ENCODE results near the gene KLHL25. TPM values are rescaled to one million over a fixed set of nuclear protein-coding genes. Genes with fewer than 3 reads are reported as not detected.

KLHL25 gene
- total and polyA plus RNA-seq, 4 donors: 2.3 to 34.2 (median 11.4) TPM

GRCh38 chr15:85780225-85780985 is 14.3 kb downstream of the KLHL25 start:
- H3K4me1 ChIP-seq (ENCODE audit: control insufficient read depth in 4 of 4, insufficient read depth in 4 of 4, low read length in 3 of 4): peaks cover 12 to 41% (median 18%) of the 10 kb centered on the region in 4 donors
- peak overlapping the region; percentile 74 to 87 for H3K27ac ChIP-seq (ENCODE audit: low read depth in 1 of 2, low read length in 2 of 2)
- peak overlapping the region in 1 of 3 donors; percentile 40 for H3K4me3 ChIP-seq (ENCODE audit: low read depth in 1 of 3, low read length in 3 of 3)
- no peaks in the 10 kb centered on the region for H3K36me3 ChIP-seq (ENCODE audit: control insufficient read depth in 4 of 4, insufficient read depth in 3 of 4, low read depth in 1 of 4, low read length in 3 of 4)
- H3K9ac ChIP-seq (ENCODE audit: low read depth in 1 of 2, low read length in 2 of 2): no peak overlapping the region
- no peaks in the 10 kb centered on the region for H3K27me3 ChIP-seq (ENCODE audit: control insufficient read depth in 4 of 4, insufficient read depth in 4 of 4, low read length in 3 of 4)
- no peaks in the 10 kb centered on the region for H3K9me3 ChIP-seq (ENCODE audit: control insufficient read depth in 4 of 4, low read length in 3 of 4)
- no peak for DNase-seq (ENCODE audit: low spot score)
- WGBS: 70% methylated on average over 8 of the region's 8 CpGs
- TF ChIP-seq TAF1 (conservative IDR thresholded peaks at IDR 0.05) (peak; percentile 45), NR2F2 (IDR thresholded peaks at IDR 0.05) (no peak), HNF4A (conservative IDR thresholded peaks at IDR 0.05) (peak in 1 of 2 donors; percentile 5), SP1 (IDR thresholded peaks at IDR 0.05) (no peak), EGR1 (IDR thresholded peaks at IDR 0.05; ENCODE audit: low read depth in 2 of 2) (no peak)

DNA sequence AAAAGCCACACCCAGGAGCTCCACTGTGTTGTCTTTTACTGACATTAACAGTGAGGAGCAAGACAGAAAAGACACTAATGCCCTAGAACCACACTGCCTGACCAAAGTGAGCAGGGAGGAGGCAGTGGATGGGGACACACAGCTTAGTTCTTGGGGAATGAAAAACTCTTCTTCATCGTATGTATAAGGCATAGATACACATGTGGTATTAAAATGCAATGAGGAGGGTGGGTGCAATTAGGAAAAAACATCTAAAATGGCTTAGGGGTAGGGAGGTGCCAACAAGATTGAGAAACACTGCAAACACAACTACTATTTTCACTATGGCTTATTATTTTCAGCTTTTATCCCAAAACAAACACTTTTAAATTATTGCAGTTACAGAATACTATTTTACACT is 15.5 kb downstream of the KLHL25 start:
- TF ChIP-seq SP1 (IDR thresholded peaks at IDR 0.05) (no peak), CTCF (IDR thresholded peaks at IDR 0.05; ENCODE audit: low read depth, low read length, missing input control) (no peak), NR2F2 (IDR thresholded peaks at IDR 0.05) (no peak), MAX (IDR thresholded peaks at IDR 0.05) (no peak), RAD21 (IDR thresholded peaks at IDR 0.05) (no peak), FOXA1 (IDR thresholded peaks at IDR 0.05) (no peak), HNF4G (IDR thresholded peaks at IDR 0.05) (no peak), FOXA2 (IDR thresholded peaks at IDR 0.05) (no peak), YY1 (IDR thresholded peaks at IDR 0.05) (no peak), TAF1 (conservative IDR thresholded peaks at IDR 0.05) (no peak), RXRA (IDR thresholded peaks at IDR 0.05) (no peak), GABPA (IDR thresholded peaks at IDR 0.05 in 1 of 2, conservative IDR thresholded peaks at IDR 0.05 in 1 of 2) (no peak)
- TF ChIP-seq, protein P1, sequence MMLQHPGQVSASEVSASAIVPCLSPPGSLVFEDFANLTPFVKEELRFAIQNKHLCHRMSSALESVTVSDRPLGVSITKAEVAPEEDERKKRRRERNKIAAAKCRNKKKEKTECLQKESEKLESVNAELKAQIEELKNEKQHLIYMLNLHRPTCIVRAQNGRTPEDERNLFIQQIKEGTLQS (IDR thresholded peaks at IDR 0.05): no peak
- TF ChIP-seq, protein P2, sequence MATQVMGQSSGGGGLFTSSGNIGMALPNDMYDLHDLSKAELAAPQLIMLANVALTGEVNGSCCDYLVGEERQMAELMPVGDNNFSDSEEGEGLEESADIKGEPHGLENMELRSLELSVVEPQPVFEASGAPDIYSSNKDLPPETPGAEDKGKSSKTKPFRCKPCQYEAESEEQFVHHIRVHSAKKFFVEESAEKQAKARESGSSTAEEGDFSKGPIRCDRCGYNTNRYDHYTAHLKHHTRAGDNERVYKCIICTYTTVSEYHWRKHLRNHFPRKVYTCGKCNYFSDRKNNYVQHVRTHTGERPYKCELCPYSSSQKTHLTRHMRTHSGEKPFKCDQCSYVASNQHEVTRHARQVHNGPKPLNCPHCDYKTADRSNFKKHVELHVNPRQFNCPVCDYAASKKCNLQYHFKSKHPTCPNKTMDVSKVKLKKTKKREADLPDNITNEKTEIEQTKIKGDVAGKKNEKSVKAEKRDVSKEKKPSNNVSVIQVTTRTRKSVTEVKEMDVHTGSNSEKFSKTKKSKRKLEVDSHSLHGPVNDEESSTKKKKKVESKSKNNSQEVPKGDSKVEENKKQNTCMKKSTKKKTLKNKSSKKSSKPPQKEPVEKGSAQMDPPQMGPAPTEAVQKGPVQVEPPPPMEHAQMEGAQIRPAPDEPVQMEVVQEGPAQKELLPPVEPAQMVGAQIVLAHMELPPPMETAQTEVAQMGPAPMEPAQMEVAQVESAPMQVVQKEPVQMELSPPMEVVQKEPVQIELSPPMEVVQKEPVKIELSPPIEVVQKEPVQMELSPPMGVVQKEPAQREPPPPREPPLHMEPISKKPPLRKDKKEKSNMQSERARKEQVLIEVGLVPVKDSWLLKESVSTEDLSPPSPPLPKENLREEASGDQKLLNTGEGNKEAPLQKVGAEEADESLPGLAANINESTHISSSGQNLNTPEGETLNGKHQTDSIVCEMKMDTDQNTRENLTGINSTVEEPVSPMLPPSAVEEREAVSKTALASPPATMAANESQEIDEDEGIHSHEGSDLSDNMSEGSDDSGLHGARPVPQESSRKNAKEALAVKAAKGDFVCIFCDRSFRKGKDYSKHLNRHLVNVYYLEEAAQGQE (IDR thresholded peaks at IDR 0.05): no peak

More for the DNA sequence above, 15.5 kb downstream of the KLHL25 start:
- peaks cover 15 to 39% (median 17%) of the 10 kb centered on the region in 4 donors for H3K4me1 ChIP-seq (ENCODE audit: control insufficient read depth in 4 of 4, insufficient read depth in 4 of 4, low read length in 3 of 4)
- H3K9ac ChIP-seq (ENCODE audit: low read depth in 1 of 2, low read length in 2 of 2): no peak overlapping the region
- DNase-seq (ENCODE audit: low spot score): no peak
- no peak overlapping the region for H3K27ac ChIP-seq (ENCODE audit: low read depth in 1 of 2, low read length in 2 of 2)
- WGBS: 92% methylated on average over 1 of the region's 1 CpG
- no peaks in the 10 kb centered on the region for H3K27me3 ChIP-seq (ENCODE audit: control insufficient read depth in 4 of 4, insufficient read depth in 4 of 4, low read length in 3 of 4)
- H3K36me3 ChIP-seq (ENCODE audit: control insufficient read depth in 4 of 4, insufficient read depth in 3 of 4, low read depth in 1 of 4, low read length in 3 of 4): no peaks in the 10 kb centered on the region
- peak overlapping the region in 1 of 3 donors; percentile 40 for H3K4me3 ChIP-seq (ENCODE audit: low read depth in 1 of 3, low read length in 3 of 3)
- no peaks in the 10 kb centered on the region for H3K9me3 ChIP-seq (ENCODE audit: control insufficient read depth in 4 of 4, low read length in 3 of 4)
